Thoracic aorta (tissue), 2 donors: ENCODE data around the gene RFTN2. TPM values are rescaled to one million over a fixed set of nuclear protein-coding genes. Genes with fewer than 3 reads are reported as not detected.
"Not testable (repeated sequence)": the region's sequence is repeated elsewhere in the genome, so short reads cannot be mapped to it uniquely, and the experiment has no call there.

Experiments used
- ATAC-seq: fragments of 150-250 bp; one replicate; pipeline ENCODE4 v1.8.0; 2017; ENCODE audit warnings: low read depth; ENCODE audit not compliant: insufficient number of reproducible peaks, low FRiP score
- DNase-seq: peaks from one replicate; pipeline ENCODE4 v3.0.0-alpha.2; 2020; ENCODE audit warnings: low spot score
- H3K27ac ChIP-seq, 2 donors: fragments of 200-600 bp; sonication (generic); 1 replicate in 1 of 2; 2 replicates in 1 of 2; pipeline ENCODE4 v1.5.1; 2016; ENCODE audit warnings: mild to moderate bottlenecking in 2 of 2, moderate library complexity in 2 of 2
- H3K27me3 ChIP-seq: fragments of 200-600 bp; sonication (generic); replicated peaks from 2 replicates; pipeline ENCODE4 v1.6.0; 2016; ENCODE audit warnings: mild to moderate bottlenecking; ENCODE audit not compliant: insufficient read depth
- H3K36me3 ChIP-seq: fragments of 200-600 bp; sonication (generic); one replicate; pipeline ENCODE4 v1.5.1; 2016
- H3K4me1 ChIP-seq, 2 donors: fragments of 200-600 bp; sonication (generic); 1 replicate in 1 of 2; 2 replicates in 1 of 2; pipeline versions ENCODE4 v1.5.1 to v1.6.0; 2016; ENCODE audit warnings: low read depth in 2 of 2, mild to moderate bottlenecking in 1 of 2; ENCODE audit not compliant: control insufficient read depth in 1 of 2
- H3K4me3 ChIP-seq: fragments of 200-600 bp; sonication (generic); 2 replicates; pipeline ENCODE4 v1.5.1; 2016; ENCODE audit warnings: mild to moderate bottlenecking
- H3K9me3 ChIP-seq: fragments of 200-600 bp; sonication (generic); 2 replicates; pipeline ENCODE4 v1.5.1; 2016
- CTCF ChIP-seq: fragments of 200-600 bp; sonication (generic); IDR thresholded peaks from one replicate; pipeline ENCODE4 v1.5.1; 2019; ENCODE audit warnings: antibody characterized with exemption
- total RNA-seq, 2 donors: library from RNA; depleted of rRNA; stranded (reverse); fragments of >200 nt; gene quantifications; one replicate each; pipeline versions ENCODE4 v1.1.0 to v1.2.3, GENCODE V29; 2016

Gene RFTN2
- total RNA-seq, 2 donors from 2014 or later, result 9.3 to 18.9 TPM

- Histone ChIP-seq H3K36me3 (peaks cover 6% of the 10 kb centered on the region), H3K9me3 (no peaks in the 10 kb centered on the region), H3K27ac (peak overlapping the region in 1 of 2 donors; percentile 22), H3K4me3 (no peak overlapping the region), H3K4me1 (peaks cover 7 to 10% of the 10 kb centered on the region in 2 donors), H3K27me3 (no peaks in the 10 kb centered on the region)
- ATAC-seq (no peak), DNase-seq (no peak)
- no peak for TF ChIP-seq CTCF
These were observed 118.9 kb downstream of the RFTN2 start for GRCh38 chr2:197556456-197556855.

- Histone ChIP-seq H3K9me3 (no peaks in the 10 kb centered on the region), H3K36me3 (peaks cover 7% of the 10 kb centered on the region), H3K4me3 (no peak overlapping the region), H3K4me1 (peaks cover 7 to 10% of the 10 kb centered on the region in 2 donors), H3K27ac (no peak overlapping the region), H3K27me3 (no peaks in the 10 kb centered on the region)
- DNase-seq (no peak), ATAC-seq (no peak)
- no peak for TF ChIP-seq CTCF
These were observed 119.9 kb downstream of the RFTN2 start for GRCh38 chr2:197555467-197555866.

- H3K27me3 ChIP-seq, H3K27ac ChIP-seq, H3K9me3 ChIP-seq, DNase-seq, H3K4me1 ChIP-seq, ATAC-seq, H3K4me3 ChIP-seq: not testable (repeated sequence)
- H3K36me3 ChIP-seq, result peaks cover 15% of the 10 kb centered on the region
These were observed 124.1 kb downstream of the RFTN2 start for GRCh38 chr2:197551260-197551659.

- no peak for DNase-seq
- Histone ChIP-seq H3K27ac (no peak overlapping the region), H3K4me3 (no peak overlapping the region), H3K4me1 (no peaks in the 10 kb centered on the region), H3K27me3 (no peaks in the 10 kb centered on the region), H3K36me3 (peaks cover 21% of the 10 kb centered on the region), H3K9me3 (no peaks in the 10 kb centered on the region)
- TF ChIP-seq CTCF, result no peak
- ATAC-seq, result no peak
These were observed 126.8 kb downstream of the RFTN2 start for GRCh38 chr2:197548582-197548981.

GRCh38 chr2:197547163-197547900 is 128.1 kb downstream of the RFTN2 start:
- DNase-seq (no peak), ATAC-seq (no peak)
- Histone ChIP-seq H3K9me3 (no peaks in the 10 kb centered on the region), H3K4me1 (no peaks in the 10 kb centered on the region), H3K36me3 (peaks cover 23% of the 10 kb centered on the region), H3K4me3 (no peak overlapping the region), H3K27ac (no peak overlapping the region), H3K27me3 (no peaks in the 10 kb centered on the region)
- TF ChIP-seq CTCF, result no peak

- no peak for TF ChIP-seq CTCF
- Histone ChIP-seq H3K4me1 (peaks cover 0 to 5% of the 10 kb centered on the region in 2 donors), H3K9me3 (no peaks in the 10 kb centered on the region), H3K4me3 (no peak overlapping the region), H3K36me3 (peaks cover 18% of the 10 kb centered on the region), H3K27me3 (no peaks in the 10 kb centered on the region), H3K27ac (no peak overlapping the region)
- ATAC-seq, result no peak
- DNase-seq, result no peak
These were observed 132.2 kb downstream of the RFTN2 start for GRCh38 chr2:197543206-197543605.
